GM18508 (cell line): ENCODE measurements around the gene DNASE1L2.

Experiments used
- ATAC-seq: cut with Tn5 transposase; IDR thresholded peaks from one replicate; pipeline ENCODE4 v1.9.1; 2021; ENCODE audit warnings: moderate number of reproducible peaks; ENCODE audit not compliant: insufficient read depth, unreplicated experiment

Gene DNASE1L2

GRCh38 chr16:2223221-2223941, 12.9 kb upstream of the DNASE1L2 start, which contains the start of gene E4F1:
TSS of gene E4F1 (plus strand) at chr16:2223591. CDS start at chr16:2223614, 23 bp downstream.
- peak; percentile 65 for ATAC-seq

DNA sequence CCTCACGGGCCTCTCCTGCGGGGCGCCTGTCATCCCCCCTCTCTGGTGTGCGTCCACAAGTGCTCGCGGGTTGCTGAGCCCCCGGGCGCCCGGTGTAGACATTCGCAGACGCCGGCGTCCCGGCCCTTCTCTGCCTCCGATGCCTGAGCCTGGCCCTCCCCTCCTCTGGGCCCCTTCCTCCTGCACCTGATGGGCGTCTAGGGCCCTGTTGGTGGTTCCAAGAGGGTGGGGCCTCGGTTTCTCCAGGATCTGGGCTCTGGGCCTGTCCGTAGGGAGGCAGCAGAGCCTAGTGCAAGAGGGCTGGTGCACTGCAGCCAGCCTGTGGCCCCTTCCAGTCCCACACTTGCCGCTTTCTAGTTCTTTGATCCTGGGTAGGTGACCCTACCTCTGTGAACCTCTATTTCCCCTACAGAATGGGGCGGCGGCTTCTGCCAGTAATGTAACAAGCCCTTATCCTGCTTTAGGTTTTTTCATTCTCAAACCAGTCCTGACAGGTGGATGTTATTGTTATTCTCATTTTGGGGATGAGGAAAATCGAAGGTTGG, 12.2 kb upstream of the DNASE1L2 start:
- ATAC-seq, result no peak

DNA sequence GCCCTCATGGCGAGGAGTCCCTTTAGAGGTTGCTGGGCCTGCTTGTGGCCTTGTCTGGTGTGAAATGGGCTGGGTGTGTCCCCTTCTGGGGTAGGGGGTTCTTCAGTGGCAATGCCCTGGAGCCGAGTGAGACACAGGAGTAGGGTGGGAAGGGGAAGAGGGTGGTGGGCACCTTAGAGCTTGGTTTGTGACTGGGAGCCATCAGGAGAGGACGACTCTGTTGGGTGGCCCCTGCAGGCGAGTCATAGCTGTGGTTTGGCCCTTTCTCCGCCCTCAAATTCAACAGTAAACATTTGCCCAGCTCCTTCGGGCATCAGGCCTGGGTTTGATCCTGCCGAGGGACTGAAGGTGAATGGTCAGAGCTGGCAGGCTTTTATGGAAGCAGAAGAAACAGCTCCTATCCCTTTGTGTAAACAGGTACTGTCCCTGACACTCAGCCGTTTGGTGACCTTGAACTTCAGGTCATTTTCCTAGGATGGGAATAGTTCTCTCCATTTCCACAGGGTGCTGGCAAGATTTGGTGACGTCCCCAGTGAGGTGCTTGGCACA, 9.9 kb upstream of the DNASE1L2 start:
- no peak for ATAC-seq

DNA sequence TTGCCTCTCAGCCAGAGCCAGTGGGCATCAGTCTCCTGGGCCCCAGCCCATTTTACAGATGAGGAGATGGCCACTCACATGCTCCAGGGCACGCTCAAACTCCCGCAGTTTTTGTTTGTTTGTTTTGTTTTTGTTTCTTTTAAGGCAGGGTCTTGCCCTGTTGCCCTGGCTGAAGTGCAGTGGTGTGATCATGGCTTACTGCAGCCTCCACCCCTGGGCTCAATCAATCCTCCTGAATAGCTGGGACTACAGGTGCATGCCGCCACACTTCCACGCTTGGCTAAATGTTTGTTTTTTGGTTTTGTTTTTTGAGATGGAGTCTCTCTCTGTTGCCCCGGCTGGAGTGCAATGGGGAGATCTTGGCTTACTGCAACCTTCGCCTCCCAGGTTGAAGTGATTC, 9.3 kb upstream of the DNASE1L2 start:
- ATAC-seq, result no peak

- no peak for ATAC-seq
Measured at GRCh38 chr16:2228161-2228824, 8.0 kb upstream of the DNASE1L2 start.

- ATAC-seq, result no peak
Measured at GRCh38 chr16:2229091-2229490, 7.2 kb upstream of the DNASE1L2 start.

DNA sequence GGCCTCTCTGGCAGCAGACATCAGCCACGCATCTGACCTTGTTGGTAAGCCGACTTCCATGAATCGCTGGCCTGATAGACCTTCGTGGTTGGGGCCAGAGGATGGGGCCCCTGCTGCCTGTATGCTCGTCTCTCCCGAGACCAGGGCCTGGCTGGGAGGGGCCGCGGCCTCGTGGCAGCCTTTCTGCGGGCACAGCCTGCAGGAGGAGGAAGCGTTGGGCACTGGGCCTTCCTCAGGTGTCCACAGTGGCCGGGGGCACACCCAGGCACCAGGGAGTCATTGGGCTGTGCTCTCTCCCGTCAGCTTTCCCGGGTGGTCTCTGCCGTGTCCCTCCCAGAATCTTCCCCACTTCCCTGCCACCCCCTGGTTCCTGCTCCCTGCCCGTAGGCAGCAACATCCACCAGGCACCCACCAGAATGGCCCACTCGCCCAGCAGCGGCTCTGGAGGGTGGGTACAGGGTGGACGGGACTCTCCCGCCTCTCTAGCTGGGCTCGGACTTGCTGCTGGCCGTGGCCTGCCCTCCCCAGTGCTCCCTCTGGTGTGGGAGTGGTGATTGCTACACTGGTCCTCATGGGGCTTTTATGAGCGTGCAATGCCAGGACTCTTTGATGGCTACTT, 6.5 kb upstream of the DNASE1L2 start:
- ATAC-seq, result no peak

DNA sequence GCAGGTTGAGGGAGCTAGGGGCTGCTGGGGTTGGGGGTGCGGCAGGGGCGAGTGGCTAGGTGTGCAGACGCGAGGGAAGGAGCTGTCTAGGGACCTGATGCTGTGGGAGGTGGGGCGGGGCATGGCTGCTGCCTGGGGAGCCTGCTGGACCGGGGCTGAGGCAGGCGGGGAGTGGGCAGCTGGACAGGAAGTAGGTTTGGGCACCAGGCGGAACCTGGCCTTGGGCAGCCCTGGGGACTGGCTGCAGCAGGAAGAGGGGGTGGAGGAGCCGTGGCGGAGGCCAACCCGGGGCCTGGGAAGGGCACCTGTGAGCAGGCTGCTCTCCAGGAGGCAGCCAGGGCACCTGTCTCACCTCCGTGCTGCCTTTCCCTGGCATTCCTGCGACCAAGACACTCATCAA, 5.9 kb upstream of the DNASE1L2 start:
- no peak for ATAC-seq

DNA sequence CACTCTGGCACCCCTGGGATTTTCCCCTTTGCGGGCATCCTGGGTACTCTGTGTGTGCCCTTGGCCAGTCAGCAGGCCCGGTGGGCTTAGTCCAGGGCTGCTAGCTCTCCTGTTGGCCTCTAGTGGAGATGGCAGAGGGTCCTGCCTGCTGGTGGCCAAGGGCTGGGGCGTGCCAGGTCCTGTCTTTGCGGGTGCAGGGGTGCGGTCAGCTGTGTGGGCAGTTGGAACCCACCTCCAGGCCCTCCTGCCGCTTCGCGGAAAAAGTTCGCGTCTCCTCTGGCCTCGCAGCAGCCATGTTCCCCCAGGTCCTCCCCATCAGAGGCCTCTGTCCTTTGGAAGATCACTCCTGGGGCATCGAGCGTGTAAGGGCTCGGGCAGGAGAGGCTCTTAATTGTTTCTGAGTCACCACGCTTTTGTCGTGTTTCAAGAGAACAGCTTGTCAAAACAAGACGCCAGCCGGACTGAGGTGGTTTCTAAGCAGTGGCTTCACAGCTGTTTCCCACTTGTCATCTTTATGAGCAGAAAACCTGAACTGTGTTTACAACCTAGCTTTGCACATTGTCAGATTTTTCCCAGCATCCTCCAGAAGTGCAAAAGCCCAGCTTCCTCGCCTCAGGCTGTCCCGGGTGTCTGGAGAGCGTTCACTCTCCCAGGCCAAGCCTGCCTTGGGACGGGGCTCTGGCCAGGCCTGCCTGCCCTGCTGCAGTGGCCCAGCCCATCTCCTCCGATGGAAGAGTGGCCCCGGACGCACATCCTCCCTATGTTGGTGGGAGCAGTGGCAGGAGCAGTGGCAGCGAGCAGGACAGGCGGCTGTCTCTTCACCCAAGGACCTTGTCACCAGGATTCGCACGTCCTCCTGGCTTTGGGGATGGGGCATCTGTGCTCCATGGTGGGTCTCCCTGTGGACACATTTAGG, 5.0 kb upstream of the DNASE1L2 start:
- no peak for ATAC-seq

DNA sequence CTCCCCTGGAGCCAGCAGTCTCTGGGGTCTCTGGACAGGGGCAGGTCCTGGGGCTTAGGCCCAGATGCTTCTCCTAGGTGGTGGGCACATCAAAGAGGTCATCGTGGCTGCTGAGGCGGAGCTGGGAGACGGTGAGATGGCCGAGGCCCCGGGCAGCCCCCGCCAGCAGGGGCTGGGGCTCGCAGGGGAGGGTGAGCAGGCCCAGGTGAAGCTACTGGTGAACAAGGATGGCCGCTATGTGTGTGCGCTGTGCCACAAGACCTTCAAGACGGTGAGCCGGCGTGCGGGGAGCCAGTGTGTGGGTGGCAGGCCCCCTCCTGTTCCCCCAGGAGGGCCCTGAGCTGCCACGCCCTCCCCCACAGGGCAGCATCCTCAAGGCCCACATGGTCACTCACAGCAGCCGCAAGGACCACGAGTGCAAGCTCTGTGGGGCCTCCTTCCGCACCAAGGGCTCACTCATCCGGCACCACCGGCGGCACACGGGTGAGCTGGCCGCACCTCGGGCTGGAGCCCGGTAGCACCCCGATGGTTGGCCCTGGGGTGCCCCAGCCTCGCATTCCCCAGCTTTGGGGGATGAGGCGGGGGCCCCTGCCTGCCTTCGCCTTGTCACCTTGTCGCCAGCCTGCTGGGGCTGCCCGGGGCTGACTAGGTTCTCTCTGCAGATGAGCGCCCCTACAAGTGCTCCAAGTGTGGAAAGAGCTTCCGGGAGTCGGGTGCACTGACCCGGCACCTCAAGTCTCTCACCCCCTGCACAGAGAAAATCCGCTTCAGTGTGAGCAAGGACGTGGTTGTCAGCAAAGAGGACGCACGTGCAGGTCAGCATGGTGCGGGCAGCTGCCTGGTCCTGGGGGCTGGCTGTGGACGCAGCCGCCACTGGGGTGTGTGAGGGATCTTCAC, 3.9 kb upstream of the DNASE1L2 start:
- no peak for ATAC-seq

DNA sequence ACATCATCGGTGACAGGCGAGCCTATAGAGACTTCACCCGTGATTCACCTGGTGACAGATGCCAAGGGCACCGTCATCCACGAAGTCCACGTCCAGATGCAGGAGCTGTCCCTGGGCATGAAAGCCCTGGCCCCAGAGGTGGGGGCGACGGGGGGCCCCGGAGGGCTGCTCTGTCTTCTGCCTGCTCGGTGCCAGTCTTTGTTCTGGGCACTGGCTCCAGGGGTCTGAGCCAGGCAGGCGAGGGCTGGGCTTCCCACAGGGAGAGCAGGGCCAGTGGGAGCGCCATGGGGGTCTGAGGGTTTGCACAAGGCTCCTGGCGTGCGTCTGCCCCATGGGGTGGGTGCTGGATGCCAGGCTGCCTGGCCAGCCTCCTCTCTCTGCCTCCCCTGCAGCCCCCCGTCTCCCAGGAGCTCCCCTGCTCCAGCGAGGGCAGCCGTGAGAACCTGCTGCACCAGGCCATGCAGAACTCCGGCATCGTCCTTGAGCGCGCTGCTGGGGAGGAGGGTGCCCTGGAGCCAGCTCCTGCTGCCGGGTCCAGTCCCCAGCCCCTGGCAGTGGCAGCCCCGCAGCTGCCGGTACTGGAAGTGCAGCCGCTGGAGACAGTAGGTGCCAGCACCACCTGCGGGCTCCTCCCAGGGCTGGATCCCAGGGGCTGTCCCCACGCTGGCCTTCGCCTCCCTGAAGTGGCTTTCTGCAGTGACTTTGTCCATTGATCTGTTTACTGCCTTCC, 3.0 kb upstream of the DNASE1L2 start:
- ATAC-seq, result no peak

- no peak for ATAC-seq
Measured at GRCh38 chr16:2233872-2234812, 2.1 kb upstream of the DNASE1L2 start.

DNA sequence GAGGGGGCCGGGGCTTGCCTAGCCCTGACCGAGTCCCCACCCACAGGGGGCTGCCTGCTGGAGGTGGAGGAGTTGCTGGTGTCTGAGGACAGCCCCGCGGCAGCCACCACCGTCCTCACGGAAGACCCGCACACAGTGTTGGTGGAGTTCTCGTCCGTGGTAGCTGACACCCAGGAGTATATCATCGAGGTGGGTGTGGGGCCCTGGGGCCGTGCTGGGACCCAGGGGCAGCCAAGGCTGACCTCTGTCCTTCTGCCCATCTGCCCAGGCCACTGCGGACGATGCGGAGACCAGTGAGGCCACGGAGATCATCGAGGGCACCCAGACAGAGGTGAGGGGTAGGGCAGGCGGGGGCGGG, 1.5 kb upstream of the DNASE1L2 start:
- ATAC-seq, result no peak

GRCh38 chr16:2235234-2235651, 1.0 kb upstream of the DNASE1L2 start:
- no peak for ATAC-seq

DNA sequence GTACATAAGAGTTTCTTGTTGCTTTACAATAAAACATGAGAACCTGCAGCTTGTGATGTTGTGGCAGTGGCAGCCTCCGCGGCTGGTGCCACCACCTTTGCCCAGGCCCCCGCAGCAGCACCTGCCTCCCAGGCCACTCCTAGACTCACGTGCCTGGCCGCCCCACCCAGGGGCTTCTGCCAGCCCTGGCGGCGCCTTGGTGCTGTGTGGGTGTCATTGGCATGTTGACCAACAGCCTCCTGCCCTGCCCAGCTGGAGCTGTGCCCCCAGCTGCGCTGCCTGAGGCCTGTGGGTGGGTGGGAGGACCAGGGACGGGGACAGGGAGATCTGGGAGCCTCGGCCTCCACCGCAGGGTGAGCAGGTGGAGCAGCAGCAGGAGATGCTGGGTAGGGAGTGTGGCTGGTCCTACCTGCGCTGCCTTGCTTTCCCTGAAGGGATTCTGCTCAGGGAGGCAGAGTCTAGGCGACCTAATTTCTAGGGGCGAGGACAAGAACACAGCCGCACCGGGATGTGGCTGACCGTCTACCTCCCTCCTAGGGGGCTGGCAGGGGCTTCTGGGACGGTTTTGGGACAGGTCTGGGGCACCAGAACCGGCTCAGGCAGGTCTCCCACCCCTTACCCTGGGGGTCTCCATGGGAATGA, 428 bp upstream of the DNASE1L2 start:
- ATAC-seq, result no peak

DNA sequence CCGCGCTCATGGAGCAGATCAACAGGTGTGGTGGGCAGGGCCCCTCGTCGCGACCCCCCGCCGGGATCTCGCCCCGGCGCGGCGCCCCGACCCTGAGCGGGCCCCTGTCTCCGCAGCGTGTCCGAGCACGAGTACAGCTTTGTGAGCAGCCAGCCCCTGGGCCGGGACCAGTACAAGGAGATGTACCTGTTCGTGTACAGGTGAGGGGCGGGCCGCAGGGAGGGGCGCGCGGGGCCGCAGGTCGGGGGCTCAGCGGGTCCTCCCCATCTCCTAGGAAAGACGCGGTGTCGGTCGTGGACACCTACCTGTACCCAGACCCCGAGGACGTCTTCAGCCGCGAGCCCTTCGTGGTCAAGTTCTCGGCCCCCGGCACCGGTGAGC, 848 bp downstream of the DNASE1L2 start:
- no peak for ATAC-seq
